Urinary bladder (tissue), 4 donors: Measurements from ENCODE around the gene DDIT3. TPM values are rescaled to one million over a fixed set of nuclear protein-coding genes. Genes with fewer than 3 reads are reported as not detected.
"Not testable (repeated sequence)": the region's sequence is repeated elsewhere in the genome, so short reads cannot be mapped to it uniquely, and the experiment has no call there.

Experiments used
- DNase-seq: peaks from one replicate; pipeline ENCODE4 v3.0.0-alpha.2; 2015; ENCODE audit errors: extremely low spot score
- H3K27ac ChIP-seq: one replicate; pipeline ENCODE4 v1.5.1; 2013; ENCODE audit warnings: low read depth, mild to moderate bottlenecking, moderate library complexity
- H3K36me3 ChIP-seq: one replicate; pipeline ENCODE4 v1.6.1; 2013; ENCODE audit warnings: mild to moderate bottlenecking, moderate library complexity; ENCODE audit not compliant: insufficient read depth
- H3K4me1 ChIP-seq: one replicate; pipeline ENCODE4 v1.6.1; 2013; ENCODE audit warnings: mild to moderate bottlenecking, moderate library complexity; ENCODE audit not compliant: insufficient read depth
- H3K4me3 ChIP-seq: one replicate; pipeline ENCODE4 v1.5.1; 2013; ENCODE audit warnings: low read depth, low read length
- WGBS: extraction: QIAGEN DNeasy Blood & Tissue Kit; methylation state at CpG from one replicate; pipeline ENCODE4 v1.1.7; 2013; 5-methylcytosine and 5-hydroxymethylcytosine counted together
- polyA plus RNA-seq: library from polyadenylated mRNA; stranded (reverse); fragments of 200-250 nt; gene quantifications from one replicate; pipeline ENCODE4 v1.2.3, GENCODE V29; 2013
- total RNA-seq: library from RNA; depleted of rRNA; stranded (reverse); fragments of >200 nt; gene quantifications from one replicate; pipeline ENCODE4 v1.2.3, GENCODE V29; 2014
- donor health status: healthy with polysubstance abuse.
- donor health status: healthy.

Gene DDIT3
- total and polyA plus RNA-seq, 2 donors: 15.4 to 58.0 TPM

DNA sequence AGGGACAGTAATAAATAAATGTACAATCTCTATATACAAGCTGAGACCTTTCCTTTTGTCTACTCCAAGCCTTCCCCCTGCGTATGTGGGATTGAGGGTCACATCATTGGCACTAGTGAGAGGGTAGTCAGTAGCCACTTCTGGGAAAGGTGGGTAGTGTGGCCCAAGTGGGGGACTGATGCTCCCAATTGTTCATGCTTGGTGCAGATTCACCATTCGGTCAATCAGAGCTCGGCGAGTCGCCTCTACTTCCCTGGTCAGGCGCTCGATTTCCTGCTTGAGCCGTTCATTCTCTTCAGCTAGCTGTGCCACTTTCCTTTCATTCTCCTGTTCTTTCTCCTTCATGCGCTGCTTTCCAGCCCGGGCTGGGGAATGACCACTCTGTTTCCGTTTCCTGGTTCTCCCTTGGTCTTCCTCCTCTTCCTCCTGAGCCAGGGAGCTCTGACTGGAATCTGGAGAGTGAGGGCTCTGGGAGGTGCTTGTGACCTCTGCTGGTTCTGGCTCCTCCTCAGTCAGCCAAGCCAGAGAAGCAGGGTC is 3.6 kb downstream of the DDIT3 start:
- Histone ChIP-seq H3K27ac (no peak overlapping the region), H3K36me3 (peaks cover 6% of the 10 kb centered on the region), H3K4me3 (no peak overlapping the region), H3K4me1 (no peaks in the 10 kb centered on the region)
- WGBS: 90% methylated on average over 11 of the region's 11 CpGs
- DNase-seq: no peak

DNA sequence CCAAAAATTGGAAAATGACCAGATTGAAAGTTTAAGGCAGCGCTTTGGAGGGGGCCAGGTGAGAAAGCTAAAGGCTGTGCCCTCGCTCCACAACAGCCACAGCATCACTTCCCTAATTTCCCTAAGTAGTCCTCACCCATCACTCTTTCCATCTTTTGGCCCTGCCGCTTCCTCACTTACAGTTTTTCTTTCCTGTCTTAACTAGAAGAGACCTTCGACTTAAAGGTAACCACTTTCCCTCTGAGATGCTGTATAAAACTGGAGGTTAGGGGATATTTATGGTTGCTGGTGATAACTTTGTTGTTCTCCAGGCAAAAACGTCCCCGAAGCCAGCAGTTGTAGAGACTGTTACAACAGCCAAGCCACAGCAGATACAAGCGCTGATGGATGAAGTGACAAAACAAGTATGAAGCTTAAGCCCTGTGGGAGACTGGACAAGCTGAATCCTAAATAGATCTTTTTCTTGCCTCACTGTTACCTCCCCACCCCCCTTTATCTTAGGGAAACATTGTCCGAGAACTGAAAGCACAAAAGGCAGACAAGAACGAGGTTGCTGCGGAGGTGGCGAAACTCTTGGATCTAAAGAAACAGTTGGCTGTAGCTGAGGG is 4.3 kb downstream of the DDIT3 start:
- no peaks in the 10 kb centered on the region for H3K4me1 ChIP-seq
- H3K27ac ChIP-seq: no peak overlapping the region
- WGBS: 82% methylated on average over 11 of the region's 11 CpGs
- H3K36me3 ChIP-seq: peaks cover 6% of the 10 kb centered on the region
- no peak overlapping the region for H3K4me3 ChIP-seq
- no peak for DNase-seq

DNA sequence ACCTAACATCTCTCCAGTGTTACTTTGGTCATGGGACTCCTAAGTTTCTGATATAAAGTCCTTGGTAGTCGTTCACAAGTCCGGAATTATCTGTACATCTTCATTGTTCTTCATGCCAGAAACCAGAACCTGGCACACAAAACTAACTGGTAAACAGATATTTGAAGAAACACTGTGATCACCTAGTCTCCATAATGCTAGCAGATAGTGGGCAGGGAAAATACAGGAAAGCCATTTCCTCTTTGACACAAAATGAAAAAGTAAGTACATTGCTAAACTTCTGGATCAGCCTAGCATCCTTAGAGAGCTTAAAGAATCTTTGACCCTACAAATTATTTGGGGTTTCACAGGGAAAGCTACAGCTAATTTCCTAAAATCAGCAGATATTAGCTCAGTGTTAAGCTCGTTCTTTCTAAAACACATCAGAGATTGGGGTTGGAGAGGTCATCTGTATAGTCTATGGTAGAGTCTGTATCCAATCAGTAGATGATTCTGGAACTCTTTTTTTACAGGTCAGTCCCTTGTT is 4.8 kb downstream of the DDIT3 start:
- Histone ChIP-seq H3K27ac (no peak overlapping the region), H3K36me3 (peaks cover 6% of the 10 kb centered on the region), H3K4me3 (no peak overlapping the region), H3K4me1 (no peaks in the 10 kb centered on the region)
- whole genome bisulfite sequencing: 76% methylated on average over 3 of the region's 3 CpGs
- no peak for DNase-seq

DNA sequence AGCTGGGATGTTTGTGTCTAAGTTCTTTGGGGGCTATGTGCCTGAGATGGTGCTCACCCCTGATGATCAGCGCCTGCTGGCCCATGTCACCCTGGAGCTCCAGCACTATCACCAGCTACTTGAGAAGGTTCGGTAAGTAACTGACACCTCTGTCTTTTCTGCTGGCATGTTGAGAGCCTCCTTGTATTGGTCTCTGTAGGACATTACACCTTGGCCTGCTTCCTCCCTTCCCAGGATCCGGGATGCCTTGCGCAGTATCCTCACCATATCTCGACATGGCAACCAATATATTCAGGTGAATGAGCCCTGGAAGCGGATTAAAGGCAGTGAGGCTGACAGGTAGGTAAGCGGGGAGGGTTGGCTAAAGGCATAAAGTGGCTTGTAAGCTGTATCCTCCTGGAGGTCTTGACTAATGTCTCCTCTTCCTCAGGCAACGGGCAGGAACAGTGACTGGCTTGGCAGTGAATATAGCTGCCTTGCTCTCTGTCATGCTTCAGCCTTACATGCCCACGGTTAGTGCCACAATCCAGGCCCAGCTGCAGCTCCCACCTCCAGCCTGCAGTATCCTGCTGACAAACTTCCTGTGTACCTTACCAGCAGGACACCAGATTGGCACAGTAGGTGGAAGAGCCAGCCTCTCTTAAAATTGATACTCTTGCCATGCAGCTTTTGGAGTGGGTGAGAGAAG is 5.5 kb downstream of the DDIT3 start:
- 88% methylated on average over 9 of the region's 9 CpGs for WGBS
- no peaks in the 10 kb centered on the region for H3K4me1 ChIP-seq
- no peak overlapping the region for H3K4me3 ChIP-seq
- no peak for DNase-seq
- no peak overlapping the region for H3K27ac ChIP-seq
- H3K36me3 ChIP-seq: peaks cover 6% of the 10 kb centered on the region

DNA sequence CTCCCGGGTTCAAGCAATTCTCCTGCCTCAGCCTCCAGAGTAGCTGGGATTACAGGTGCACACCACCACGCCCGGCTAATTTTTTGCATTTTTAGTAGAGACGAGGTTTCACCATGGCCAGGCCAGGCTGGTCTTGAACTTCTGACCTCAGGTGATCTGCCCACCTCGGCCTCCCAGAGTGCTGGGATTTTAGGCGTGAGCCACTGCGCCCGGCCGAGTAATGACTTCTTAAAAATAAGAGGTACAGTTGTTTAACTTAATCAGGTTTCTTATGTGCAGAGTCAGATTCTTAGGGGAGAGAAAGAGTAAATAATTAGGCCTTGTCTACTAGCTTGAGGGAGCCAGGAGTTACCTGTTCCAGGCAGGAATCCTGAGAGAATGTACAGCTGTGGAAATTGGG is 6.1 kb downstream of the DDIT3 start:
- 93% methylated on average over 9 of the region's 9 CpGs for WGBS
- not testable (repeated sequence) for H3K4me1 ChIP-seq, H3K4me3 ChIP-seq, H3K36me3 ChIP-seq, H3K27ac ChIP-seq, DNase-seq

DNA sequence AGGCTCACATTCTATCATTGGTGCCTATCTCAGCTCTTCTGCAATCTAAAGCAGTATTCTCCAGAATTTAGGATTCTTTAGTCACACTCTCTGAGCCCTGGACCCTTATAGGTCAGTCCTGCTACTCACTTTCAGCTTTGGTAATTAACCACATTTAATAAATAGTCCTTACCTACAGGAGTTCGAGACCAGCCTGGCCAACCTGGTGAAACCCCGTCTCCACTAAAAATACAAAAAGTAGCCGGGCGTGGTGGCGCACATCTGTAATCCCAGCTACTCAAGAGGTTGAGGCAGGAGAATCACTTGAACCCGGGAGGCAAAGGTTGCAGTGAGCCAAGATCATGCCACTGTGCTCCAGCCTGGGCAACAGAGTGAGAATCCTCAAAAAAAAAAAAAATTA is 6.6 kb downstream of the DDIT3 start:
- not testable (repeated sequence) for DNase-seq, H3K36me3 ChIP-seq
- 98% methylated on average over 6 of the region's 6 CpGs for WGBS

DNA sequence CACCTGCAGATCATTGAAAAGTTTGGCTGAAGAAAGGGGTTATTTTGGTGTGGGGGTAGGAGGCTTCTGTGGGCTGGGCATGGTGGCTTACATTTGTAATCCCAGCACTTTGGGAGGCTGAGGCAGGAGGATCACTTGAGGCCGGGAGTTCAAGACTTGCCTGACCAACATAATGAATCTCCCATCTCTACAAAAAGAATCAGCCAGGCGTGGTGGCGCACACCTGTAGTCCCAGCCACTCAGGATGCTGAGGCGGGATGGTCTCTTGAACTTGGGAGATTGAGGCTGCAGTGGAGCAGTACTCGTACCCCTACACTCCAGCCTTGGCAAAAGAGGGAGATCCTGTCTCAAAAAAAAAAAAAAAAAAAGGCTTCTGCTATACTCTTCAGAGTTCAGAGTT is 7.0 kb downstream of the DDIT3 start:
- Histone ChIP-seq H3K4me3 (no peak overlapping the region), H3K27ac (no peak overlapping the region), H3K36me3 (peaks cover 6% of the 10 kb centered on the region), H3K4me1 (no peaks in the 10 kb centered on the region)
- 95% methylated on average over 5 of the region's 5 CpGs for WGBS
- no peak for DNase-seq

More for the DNA sequence above, 6.6 kb downstream of the DDIT3 start:
- not testable (repeated sequence) for H3K4me1 ChIP-seq, H3K4me3 ChIP-seq, H3K27ac ChIP-seq

DNA sequence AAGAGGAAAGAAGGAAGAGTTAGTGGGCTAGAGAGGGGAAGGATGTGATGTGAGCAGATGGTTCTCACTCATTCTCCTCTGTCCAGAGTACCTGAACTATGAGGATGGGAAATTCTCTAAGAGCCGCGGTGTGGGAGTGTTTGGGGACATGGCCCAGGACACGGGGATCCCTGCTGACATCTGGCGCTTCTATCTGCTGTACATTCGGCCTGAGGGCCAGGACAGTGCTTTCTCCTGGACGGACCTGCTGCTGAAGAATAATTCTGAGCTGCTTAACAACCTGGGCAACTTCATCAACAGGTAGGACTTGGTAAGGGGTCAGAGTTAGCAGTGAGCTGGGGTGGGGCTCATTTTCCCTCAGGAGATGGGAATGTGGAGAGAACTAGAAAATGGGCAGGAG is 7.6 kb downstream of the DDIT3 start:
- DNase-seq: no peak
- 91% methylated on average over 6 of the region's 6 CpGs for WGBS
- Histone ChIP-seq H3K27ac (no peak overlapping the region), H3K36me3 (peaks cover 6% of the 10 kb centered on the region), H3K4me1 (no peaks in the 10 kb centered on the region), H3K4me3 (no peak overlapping the region)

DNA sequence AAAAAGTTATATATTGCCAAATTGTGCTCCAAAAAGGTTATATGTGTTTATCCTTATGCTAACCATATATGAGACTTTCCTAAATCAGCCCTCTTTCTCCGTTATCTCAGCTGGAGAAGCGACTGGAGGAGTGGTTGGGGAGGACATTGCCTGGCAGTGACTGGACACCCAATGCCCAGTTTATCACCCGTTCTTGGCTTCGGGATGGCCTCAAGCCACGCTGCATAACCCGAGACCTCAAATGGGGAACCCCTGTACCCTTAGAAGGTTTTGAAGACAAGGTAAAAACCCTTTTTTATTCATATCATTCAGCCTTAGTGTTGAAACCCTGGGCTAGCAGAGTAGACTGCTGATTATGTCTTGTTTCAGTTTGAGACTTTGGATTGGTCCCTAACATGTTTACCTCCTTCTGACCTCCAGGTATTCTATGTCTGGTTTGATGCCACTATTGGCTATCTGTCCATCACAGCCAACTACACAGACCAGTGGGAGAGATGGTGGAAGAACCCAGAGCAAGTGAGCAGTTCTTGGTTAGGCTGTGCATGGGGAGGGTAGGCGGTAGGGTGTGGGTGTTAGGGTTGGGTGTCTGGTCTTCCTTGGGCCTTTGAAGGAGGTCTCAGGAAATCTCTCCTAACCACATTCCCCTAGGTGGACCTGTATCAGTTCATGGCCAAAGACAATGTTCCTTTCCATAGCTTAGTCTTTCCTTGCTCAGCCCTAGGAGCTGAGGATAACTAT is 8.6 kb downstream of the DDIT3 start:
- Histone ChIP-seq H3K27ac (no peak overlapping the region), H3K4me3 (no peak overlapping the region)
- WGBS: 93% methylated on average over 7 of the region's 7 CpGs

DNA sequence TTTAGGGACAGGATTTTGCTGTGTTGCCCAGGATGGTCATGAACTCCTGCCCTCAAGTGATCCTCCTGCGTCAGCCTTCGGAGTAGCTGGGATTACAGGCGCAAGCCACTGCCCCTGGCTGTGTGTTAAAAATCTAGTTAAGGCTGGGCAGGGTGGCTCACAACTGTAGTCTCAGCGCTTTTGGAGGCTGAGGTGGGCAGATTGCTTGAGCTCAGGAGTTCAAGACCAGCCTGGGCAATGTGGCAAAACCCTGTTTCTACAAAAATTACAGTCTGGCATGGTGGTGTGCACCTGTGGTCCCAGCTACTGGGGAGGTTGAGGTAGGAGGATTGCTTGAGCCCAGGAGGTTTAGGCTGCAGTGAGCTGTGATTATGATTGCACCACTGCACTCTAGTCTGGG is 9.2 kb downstream of the DDIT3 start:
- peaks cover 6% of the 10 kb centered on the region for H3K36me3 ChIP-seq

More for the DNA sequence above, 8.6 kb downstream of the DDIT3 start:
- no peaks in the 10 kb centered on the region for H3K4me1 ChIP-seq
- peaks cover 6% of the 10 kb centered on the region for H3K36me3 ChIP-seq
- DNase-seq: no peak

DNA sequence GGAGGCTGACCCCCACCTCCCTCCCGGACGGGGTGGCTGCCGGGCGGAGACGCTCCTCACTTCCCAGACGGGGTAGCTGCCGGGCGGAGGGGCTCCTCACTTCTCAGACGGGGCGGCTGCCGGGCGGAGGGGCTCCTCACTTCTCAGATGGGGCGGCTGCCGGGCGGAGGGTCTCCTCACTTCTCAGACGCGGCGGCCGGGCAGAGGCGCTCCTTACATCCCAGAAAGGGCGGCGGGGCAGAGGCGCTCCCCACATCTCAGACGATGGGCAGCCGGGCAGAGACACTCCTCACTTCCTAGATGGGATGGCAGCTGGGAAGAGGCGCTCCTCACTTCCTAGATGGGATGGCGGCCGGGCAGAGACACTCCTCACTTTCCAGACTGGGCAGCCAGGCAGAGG is 12.5 kb downstream of the DDIT3 start:
- not testable (repeated sequence) for H3K4me1 ChIP-seq, H3K27ac ChIP-seq, DNase-seq, H3K4me3 ChIP-seq, H3K36me3 ChIP-seq
- WGBS: 96% methylated on average over 22 of the region's 28 CpGs

More for the DNA sequence above, 9.2 kb downstream of the DDIT3 start:
- no peaks in the 10 kb centered on the region for H3K4me1 ChIP-seq
- DNase-seq: no peak
- WGBS: 97% methylated on average over 4 of the region's 4 CpGs
- H3K4me3 ChIP-seq: no peak overlapping the region
- no peak overlapping the region for H3K27ac ChIP-seq

DNA sequence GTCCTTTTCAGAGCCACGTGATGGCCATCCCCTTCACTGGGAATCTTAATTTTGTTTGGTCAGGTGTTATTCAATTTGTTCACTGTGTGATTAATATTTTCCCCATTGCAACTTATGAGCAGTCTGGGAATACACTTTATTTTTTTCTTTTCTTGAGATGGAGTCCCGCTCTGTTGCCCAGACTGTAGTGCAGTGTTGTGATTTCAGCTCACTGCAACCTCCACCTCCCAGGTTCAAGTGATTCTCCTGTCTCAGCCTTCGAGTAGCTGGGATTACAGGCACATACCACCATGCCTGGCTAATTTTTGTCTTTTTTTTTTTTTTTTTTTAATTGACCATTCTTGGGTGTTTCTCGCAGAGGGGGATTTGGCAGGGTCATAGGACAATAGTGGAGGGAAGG is 13.8 kb downstream of the DDIT3 start:
- H3K4me3 ChIP-seq, H3K4me1 ChIP-seq, H3K36me3 ChIP-seq, H3K27ac ChIP-seq, DNase-seq: not testable (repeated sequence)
- WGBS: 97% methylated on average over 4 of the region's 4 CpGs

DNA sequence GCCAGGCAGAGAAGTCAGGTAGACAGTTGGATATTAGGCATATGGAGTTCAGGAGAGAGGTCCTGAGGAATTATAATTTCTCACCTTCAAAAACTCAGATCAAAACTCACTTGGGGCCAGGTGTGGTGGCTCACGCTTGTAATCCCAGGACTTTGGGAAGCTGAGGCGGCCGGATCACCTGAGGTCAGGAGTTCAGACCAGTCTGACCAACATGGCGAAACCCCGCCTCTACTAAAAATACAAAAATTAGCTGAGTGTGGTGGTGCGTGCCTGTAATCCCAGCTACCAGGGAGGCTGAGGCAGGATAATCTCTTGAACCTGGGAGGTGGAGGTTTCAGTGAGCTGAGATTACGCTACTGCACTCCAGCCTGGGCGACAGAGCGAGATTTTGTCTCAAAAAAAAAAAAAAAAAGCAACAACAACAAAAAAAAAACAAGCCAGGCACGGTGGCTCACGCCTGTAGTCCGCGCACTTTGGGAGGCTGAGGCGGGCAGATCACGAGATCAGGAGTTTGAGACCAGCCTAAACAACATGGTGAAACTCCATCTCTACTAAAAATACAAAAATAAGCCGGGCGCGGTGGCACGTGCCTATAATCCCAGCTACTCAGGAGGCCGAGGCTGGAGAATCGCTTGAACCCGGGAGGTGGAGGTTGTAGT is 17.9 kb downstream of the DDIT3 start:
- H3K4me1 ChIP-seq, DNase-seq, H3K4me3 ChIP-seq, H3K36me3 ChIP-seq, H3K27ac ChIP-seq: not testable (repeated sequence)
- WGBS: 96% methylated on average over 22 of the region's 22 CpGs
